Measurements from ENCODE around the gene GALNS. TPM values are rescaled to one million over a fixed set of nuclear protein-coding genes. Genes with fewer than 3 reads are reported as not detected.

GALNS gene
- total and polyA plus RNA-seq, 4 donors = 6.8 to 20.6 (median 10.8) TPM

DNA sequence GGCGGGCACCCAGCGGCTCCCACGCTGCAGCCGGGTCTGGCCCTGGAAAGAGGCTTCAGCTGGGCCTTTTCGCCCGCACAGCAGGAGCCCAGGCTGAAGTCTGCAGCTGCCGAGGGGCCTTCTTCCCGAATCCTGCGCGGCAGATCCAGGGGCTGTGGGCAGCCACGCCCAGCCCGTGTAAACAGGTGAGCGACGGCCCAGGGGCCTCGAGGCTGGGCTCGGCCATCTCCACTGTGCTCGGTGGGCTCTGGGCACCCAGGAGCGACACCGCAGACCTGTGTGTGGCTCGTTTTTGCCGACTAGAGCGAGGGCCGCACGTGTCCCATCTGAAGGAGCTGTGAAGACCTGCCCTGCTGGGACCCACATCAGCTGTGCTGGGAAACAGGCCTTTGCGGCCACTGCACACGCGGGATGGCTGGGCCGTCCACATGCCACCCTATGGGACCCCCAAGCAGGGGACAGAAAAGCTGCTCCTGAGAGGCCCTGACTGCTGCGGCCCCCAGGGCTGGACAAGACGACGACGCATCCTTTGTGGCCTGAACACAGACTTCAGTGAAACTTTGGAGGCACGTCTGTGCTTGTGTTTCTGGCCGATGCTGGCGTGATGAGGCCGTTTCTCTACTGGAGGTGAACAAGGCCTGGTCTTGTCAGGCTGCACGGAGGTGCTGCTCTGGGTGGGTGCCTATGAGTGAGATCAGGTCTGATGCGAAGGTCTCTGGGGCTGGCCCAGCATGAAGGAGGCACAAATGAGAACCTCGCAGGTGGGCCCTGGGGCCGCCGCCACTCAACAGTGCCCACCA, 39.8 kb downstream of the GALNS start:
- DNase-seq (ENCODE audit: low spot score) = no peak
- H3K9ac ChIP-seq (ENCODE audit: low read depth in 1 of 2, low read length in 2 of 2) = no peak overlapping the region
- 91% methylated on average over 41 of the region's 41 CpGs for WGBS

DNA sequence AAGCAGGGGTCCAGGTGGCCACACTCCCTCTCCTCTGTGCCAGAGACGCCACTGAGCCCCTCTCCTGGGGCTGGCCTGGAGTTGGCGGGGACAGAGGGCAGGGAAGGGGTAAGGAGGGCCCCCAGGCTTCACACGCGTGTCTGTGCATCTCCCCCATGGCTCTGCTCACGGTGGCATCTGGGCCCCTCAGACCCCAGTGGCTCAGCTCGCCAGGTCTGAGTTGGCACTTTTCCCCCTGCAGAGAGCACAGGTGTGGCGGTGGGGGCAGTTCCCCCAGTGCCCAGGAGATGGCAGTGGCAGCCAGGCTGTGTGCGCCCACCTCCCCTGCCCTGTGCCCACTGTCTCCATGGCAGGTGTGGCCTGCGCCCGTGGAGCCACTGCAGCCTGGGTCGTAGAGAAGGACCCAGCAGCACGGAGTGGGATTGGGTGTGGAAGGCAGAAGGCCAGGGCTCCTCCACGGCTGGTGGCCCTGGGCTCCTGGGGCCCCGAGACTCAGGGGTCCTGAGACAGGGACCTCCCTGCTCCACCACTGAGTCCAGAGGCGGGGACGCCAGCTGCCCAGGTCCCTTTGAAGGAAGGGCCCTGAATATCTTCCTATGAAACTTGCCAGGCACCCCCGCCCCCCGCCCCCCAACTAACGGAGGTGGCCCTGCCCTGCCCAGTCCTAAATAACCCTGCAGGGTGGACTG, 40.7 kb downstream of the GALNS start:
- no peak overlapping the region for H3K9ac ChIP-seq (ENCODE audit: low read depth in 1 of 2, low read length in 2 of 2)

More for the DNA sequence above, 39.8 kb downstream of the GALNS start:
- Histone ChIP-seq H3K9me3 (ENCODE audit: control insufficient read depth in 4 of 4, low read length in 3 of 4) (no peaks in the 10 kb centered on the region), H3K36me3 (ENCODE audit: control insufficient read depth in 4 of 4, insufficient read depth in 3 of 4, low read depth in 1 of 4, low read length in 3 of 4) (peaks cover 0 to 7% (median 1%) of the 10 kb centered on the region in 4 donors), H3K27me3 (ENCODE audit: control insufficient read depth in 4 of 4, insufficient read depth in 4 of 4, low read length in 3 of 4) (no peaks in the 10 kb centered on the region), H3K27ac (ENCODE audit: low read depth in 1 of 2, low read length in 2 of 2) (no peak overlapping the region), H3K4me3 (ENCODE audit: low read depth in 1 of 3, low read length in 3 of 3) (no peak overlapping the region), H3K4me1 (ENCODE audit: control insufficient read depth in 4 of 4, insufficient read depth in 4 of 4, low read length in 3 of 4) (peaks cover 0 to 7% (median 5%) of the 10 kb centered on the region in 4 donors)
- TF ChIP-seq HNF4G (IDR thresholded peaks at IDR 0.05) (no peak), YY1 (IDR thresholded peaks at IDR 0.05) (no peak), FOXA2 (IDR thresholded peaks at IDR 0.05) (no peak), RAD21 (IDR thresholded peaks at IDR 0.05) (no peak)
- TF ChIP-seq, protein P1, sequence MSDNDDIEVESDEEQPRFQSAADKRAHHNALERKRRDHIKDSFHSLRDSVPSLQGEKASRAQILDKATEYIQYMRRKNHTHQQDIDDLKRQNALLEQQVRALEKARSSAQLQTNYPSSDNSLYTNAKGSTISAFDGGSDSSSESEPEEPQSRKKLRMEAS (IDR thresholded peaks at IDR 0.05) = no peak

DNA sequence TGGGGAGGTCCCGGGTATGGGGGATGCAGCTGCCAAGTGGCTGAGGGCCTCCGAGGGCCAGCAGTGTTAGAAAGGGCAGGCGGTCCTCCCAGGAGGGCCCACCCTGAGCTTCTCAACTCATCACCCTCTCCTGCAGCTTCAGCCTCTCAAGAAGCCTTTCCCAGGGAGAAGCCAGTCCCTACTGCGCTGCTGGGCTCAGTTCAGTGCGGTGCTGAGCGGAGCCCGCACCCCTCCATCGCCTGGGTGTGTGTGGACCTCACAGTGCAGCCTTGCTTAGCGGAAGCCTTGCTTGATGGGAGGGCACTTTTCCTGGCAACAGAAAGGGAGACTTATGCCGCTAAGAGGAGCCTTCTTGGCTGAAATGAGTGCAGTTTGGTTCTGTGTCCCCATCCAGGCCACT, 41.5 kb downstream of the GALNS start:
- Histone ChIP-seq H3K27ac (ENCODE audit: low read depth in 1 of 2, low read length in 2 of 2) (no peak overlapping the region), H3K4me3 (ENCODE audit: low read depth in 1 of 3, low read length in 3 of 3) (no peak overlapping the region), H3K27me3 (ENCODE audit: control insufficient read depth in 4 of 4, insufficient read depth in 4 of 4, low read length in 3 of 4) (no peaks in the 10 kb centered on the region), H3K4me1 (ENCODE audit: control insufficient read depth in 4 of 4, insufficient read depth in 4 of 4, low read length in 3 of 4) (peaks cover 3 to 19% (median 12%) of the 10 kb centered on the region in 4 donors), H3K9ac (ENCODE audit: low read depth in 1 of 2, low read length in 2 of 2) (no peak overlapping the region), H3K9me3 (ENCODE audit: control insufficient read depth in 4 of 4, low read length in 3 of 4) (no peaks in the 10 kb centered on the region), H3K36me3 (ENCODE audit: control insufficient read depth in 4 of 4, insufficient read depth in 3 of 4, low read depth in 1 of 4, low read length in 3 of 4) (no peaks in the 10 kb centered on the region)
- DNase-seq (ENCODE audit: low spot score) = no peak
- 94% methylated on average over 10 of the region's 10 CpGs for WGBS
- TF ChIP-seq, protein P2, sequence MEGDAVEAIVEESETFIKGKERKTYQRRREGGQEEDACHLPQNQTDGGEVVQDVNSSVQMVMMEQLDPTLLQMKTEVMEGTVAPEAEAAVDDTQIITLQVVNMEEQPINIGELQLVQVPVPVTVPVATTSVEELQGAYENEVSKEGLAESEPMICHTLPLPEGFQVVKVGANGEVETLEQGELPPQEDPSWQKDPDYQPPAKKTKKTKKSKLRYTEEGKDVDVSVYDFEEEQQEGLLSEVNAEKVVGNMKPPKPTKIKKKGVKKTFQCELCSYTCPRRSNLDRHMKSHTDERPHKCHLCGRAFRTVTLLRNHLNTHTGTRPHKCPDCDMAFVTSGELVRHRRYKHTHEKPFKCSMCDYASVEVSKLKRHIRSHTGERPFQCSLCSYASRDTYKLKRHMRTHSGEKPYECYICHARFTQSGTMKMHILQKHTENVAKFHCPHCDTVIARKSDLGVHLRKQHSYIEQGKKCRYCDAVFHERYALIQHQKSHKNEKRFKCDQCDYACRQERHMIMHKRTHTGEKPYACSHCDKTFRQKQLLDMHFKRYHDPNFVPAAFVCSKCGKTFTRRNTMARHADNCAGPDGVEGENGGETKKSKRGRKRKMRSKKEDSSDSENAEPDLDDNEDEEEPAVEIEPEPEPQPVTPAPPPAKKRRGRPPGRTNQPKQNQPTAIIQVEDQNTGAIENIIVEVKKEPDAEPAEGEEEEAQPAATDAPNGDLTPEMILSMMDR (IDR thresholded peaks at IDR 0.05; ENCODE audit: low read depth, low read length, missing input control) = no peak
- TF ChIP-seq, protein P3, sequence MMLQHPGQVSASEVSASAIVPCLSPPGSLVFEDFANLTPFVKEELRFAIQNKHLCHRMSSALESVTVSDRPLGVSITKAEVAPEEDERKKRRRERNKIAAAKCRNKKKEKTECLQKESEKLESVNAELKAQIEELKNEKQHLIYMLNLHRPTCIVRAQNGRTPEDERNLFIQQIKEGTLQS (IDR thresholded peaks at IDR 0.05) = no peak
- TF ChIP-seq, protein P4, sequence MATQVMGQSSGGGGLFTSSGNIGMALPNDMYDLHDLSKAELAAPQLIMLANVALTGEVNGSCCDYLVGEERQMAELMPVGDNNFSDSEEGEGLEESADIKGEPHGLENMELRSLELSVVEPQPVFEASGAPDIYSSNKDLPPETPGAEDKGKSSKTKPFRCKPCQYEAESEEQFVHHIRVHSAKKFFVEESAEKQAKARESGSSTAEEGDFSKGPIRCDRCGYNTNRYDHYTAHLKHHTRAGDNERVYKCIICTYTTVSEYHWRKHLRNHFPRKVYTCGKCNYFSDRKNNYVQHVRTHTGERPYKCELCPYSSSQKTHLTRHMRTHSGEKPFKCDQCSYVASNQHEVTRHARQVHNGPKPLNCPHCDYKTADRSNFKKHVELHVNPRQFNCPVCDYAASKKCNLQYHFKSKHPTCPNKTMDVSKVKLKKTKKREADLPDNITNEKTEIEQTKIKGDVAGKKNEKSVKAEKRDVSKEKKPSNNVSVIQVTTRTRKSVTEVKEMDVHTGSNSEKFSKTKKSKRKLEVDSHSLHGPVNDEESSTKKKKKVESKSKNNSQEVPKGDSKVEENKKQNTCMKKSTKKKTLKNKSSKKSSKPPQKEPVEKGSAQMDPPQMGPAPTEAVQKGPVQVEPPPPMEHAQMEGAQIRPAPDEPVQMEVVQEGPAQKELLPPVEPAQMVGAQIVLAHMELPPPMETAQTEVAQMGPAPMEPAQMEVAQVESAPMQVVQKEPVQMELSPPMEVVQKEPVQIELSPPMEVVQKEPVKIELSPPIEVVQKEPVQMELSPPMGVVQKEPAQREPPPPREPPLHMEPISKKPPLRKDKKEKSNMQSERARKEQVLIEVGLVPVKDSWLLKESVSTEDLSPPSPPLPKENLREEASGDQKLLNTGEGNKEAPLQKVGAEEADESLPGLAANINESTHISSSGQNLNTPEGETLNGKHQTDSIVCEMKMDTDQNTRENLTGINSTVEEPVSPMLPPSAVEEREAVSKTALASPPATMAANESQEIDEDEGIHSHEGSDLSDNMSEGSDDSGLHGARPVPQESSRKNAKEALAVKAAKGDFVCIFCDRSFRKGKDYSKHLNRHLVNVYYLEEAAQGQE (IDR thresholded peaks at IDR 0.05) = no peak
- no peak for TF ChIP-seq RXRA (IDR thresholded peaks at IDR 0.05)
- no peak for TF ChIP-seq NR2F2 (IDR thresholded peaks at IDR 0.05)
- TF ChIP-seq FOXA2 (IDR thresholded peaks at IDR 0.05) = no peak
- TF ChIP-seq SP1 (IDR thresholded peaks at IDR 0.05) = no peak
- TF ChIP-seq GABPA (IDR thresholded peaks at IDR 0.05 in 1 of 2, conservative IDR thresholded peaks at IDR 0.05 in 1 of 2) = no peak
- TF ChIP-seq HNF4A (conservative IDR thresholded peaks at IDR 0.05) = no peak

More for the DNA sequence above, 40.7 kb downstream of the GALNS start:
- Histone ChIP-seq H3K36me3 (ENCODE audit: control insufficient read depth in 4 of 4, insufficient read depth in 3 of 4, low read depth in 1 of 4, low read length in 3 of 4) (peaks cover 0 to 2% (median under 1%) of the 10 kb centered on the region in 4 donors), H3K27ac (ENCODE audit: low read depth in 1 of 2, low read length in 2 of 2) (no peak overlapping the region), H3K27me3 (ENCODE audit: control insufficient read depth in 4 of 4, insufficient read depth in 4 of 4, low read length in 3 of 4) (no peaks in the 10 kb centered on the region), H3K9me3 (ENCODE audit: control insufficient read depth in 4 of 4, low read length in 3 of 4) (no peaks in the 10 kb centered on the region), H3K4me1 (ENCODE audit: control insufficient read depth in 4 of 4, insufficient read depth in 4 of 4, low read length in 3 of 4) (peaks cover 0 to 11% (median 6%) of the 10 kb centered on the region in 4 donors), H3K4me3 (ENCODE audit: low read depth in 1 of 3, low read length in 3 of 3) (no peak overlapping the region)
- TF ChIP-seq SP1 (IDR thresholded peaks at IDR 0.05) = no peak
- TF ChIP-seq, protein P2 (IDR thresholded peaks at IDR 0.05; ENCODE audit: low read depth, low read length, missing input control) = peak; percentile 68
- no peak for TF ChIP-seq GABPA (IDR thresholded peaks at IDR 0.05 in 1 of 2, conservative IDR thresholded peaks at IDR 0.05 in 1 of 2)
- TF ChIP-seq RAD21 (IDR thresholded peaks at IDR 0.05) = peak; percentile 73 to 90
- WGBS = 57% methylated on average over 19 of the region's 19 CpGs
- DNase-seq (ENCODE audit: low spot score) = peak; percentile 61
